ENCODE measurements around the gene ARID4B. TPM values are rescaled to one million over a fixed set of nuclear protein-coding genes. Genes with fewer than 3 reads are reported as not detected.

ARID4B gene
- total RNA-seq, 1 donor from 2014 or later: 43.6 TPM

GRCh38 chr1:235339746-235340145 is 11.8 kb upstream of the ARID4B start:
- Mint-ChIP-seq H3K9me3 (no peaks in the 10 kb centered on the region), H3K27me3 (ENCODE audit: low read depth) (no peaks in the 10 kb centered on the region), H3K27ac (ENCODE audit: unreplicated experiment) (no peak overlapping the region), H3K4me1 (no peaks in the 10 kb centered on the region), H3K36me3 (ENCODE audit: low read depth) (peaks cover 7% of the 10 kb centered on the region), H3K4me3 (no peak overlapping the region)
- no peak for DNase-seq (ENCODE audit: low read depth, low spot score)
- TF ChIP-seq CTCF (conservative IDR thresholded peaks at IDR 0.05): no peak

- DNase-seq (ENCODE audit: low read depth, low spot score): no peak
- H3K27ac Mint-ChIP-seq (ENCODE audit: unreplicated experiment): no peak overlapping the region
- H3K36me3 Mint-ChIP-seq (ENCODE audit: low read depth): peaks cover 7% of the 10 kb centered on the region
- H3K27me3 Mint-ChIP-seq (ENCODE audit: low read depth): no peaks in the 10 kb centered on the region
- H3K9me3 Mint-ChIP-seq: no peaks in the 10 kb centered on the region
- TF ChIP-seq CTCF (conservative IDR thresholded peaks at IDR 0.05): no peak
- H3K4me1 Mint-ChIP-seq: peaks cover 5% of the 10 kb centered on the region
- no peak overlapping the region for H3K4me3 Mint-ChIP-seq
Measured at GRCh38 chr1:235336903-235337302, 8.9 kb upstream of the ARID4B start.

GRCh38 chr1:235331401-235331800 is 3.4 kb upstream of the ARID4B start:
- no peak for DNase-seq (ENCODE audit: low read depth, low spot score)
- no peak for TF ChIP-seq CTCF (conservative IDR thresholded peaks at IDR 0.05)
- Mint-ChIP-seq H3K36me3 (ENCODE audit: low read depth) (peaks cover 2% of the 10 kb centered on the region), H3K9me3 (no peaks in the 10 kb centered on the region), H3K4me3 (no peak overlapping the region), H3K4me1 (peaks cover 9% of the 10 kb centered on the region), H3K27ac (ENCODE audit: unreplicated experiment) (no peak overlapping the region), H3K27me3 (ENCODE audit: low read depth) (no peaks in the 10 kb centered on the region)

GRCh38 chr1:235330918-235331285 is 2.9 kb upstream of the ARID4B start:
- no peak for DNase-seq (ENCODE audit: low read depth, low spot score)
- no peak for TF ChIP-seq CTCF (conservative IDR thresholded peaks at IDR 0.05)
- Mint-ChIP-seq H3K9me3 (no peaks in the 10 kb centered on the region), H3K4me1 (peaks cover 14% of the 10 kb centered on the region), H3K4me3 (no peak overlapping the region), H3K36me3 (ENCODE audit: low read depth) (peaks cover 4% of the 10 kb centered on the region), H3K27ac (ENCODE audit: unreplicated experiment) (no peak overlapping the region), H3K27me3 (ENCODE audit: low read depth) (no peaks in the 10 kb centered on the region)

GRCh38 chr1:235329139-235329902 is 1.3 kb upstream of the ARID4B start:
- no peak overlapping the region for H3K27ac Mint-ChIP-seq (ENCODE audit: unreplicated experiment)
- no peaks in the 10 kb centered on the region for H3K27me3 Mint-ChIP-seq (ENCODE audit: low read depth)
- peaks cover 21% of the 10 kb centered on the region for H3K4me1 Mint-ChIP-seq
- H3K9me3 Mint-ChIP-seq: no peaks in the 10 kb centered on the region
- DNase-seq (ENCODE audit: low read depth, low spot score): peak; percentile 26
- TF ChIP-seq CTCF (conservative IDR thresholded peaks at IDR 0.05): peak; percentile 25
- H3K36me3 Mint-ChIP-seq (ENCODE audit: low read depth): peaks cover 4% of the 10 kb centered on the region
- no peak overlapping the region for H3K4me3 Mint-ChIP-seq

All from neural crest cell (in vitro differentiated cells).